ENCODE measurements around the gene MYOM3.

DNA sequence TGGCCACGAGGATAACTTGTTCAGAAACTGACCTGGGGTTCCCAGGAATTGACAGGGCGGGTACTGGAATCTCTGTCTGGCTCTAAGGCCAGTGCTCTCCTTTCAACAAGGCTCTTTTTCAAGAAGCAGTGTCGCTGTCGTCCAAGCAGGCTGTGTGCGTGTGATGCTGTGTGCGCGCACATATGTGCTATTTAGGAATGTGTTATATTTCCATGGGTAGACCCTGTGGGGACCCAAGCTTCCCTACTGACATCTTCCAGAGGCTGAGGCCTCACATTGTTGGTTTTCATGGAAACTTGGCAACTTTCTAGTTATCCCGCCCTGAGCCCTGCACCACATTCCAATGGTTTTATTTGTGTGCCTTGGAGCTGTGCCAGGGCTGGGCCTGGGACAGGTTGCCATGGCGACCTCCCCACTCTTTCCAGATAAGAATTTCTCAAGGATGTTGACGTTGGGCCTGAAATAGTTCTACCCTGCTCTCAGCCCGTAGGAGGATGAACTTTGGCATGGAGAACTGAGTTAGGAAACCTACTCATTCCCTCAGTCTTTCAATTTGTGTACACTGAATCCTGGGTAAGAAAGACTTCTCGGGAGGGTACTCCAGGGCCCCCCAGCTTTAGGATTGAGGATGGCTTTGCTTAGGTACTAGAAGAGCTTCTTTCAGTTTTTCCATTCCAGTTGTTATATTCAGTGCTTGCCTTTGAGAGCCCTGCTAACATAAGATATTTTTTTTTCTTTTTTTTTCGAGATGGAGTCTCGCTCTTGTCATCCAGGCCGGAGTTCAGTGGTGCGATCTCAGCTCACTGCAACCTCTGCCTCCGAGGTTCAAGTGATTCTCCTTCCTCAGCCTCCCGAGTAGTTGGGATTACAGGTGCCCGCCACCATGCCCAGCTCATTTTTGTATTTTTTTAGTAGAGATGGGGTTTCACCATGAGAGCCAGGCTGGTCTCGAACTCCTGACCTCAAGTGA, 93.0 kb downstream of the MYOM3 start:
- TF ChIP-seq, protein P1, sequence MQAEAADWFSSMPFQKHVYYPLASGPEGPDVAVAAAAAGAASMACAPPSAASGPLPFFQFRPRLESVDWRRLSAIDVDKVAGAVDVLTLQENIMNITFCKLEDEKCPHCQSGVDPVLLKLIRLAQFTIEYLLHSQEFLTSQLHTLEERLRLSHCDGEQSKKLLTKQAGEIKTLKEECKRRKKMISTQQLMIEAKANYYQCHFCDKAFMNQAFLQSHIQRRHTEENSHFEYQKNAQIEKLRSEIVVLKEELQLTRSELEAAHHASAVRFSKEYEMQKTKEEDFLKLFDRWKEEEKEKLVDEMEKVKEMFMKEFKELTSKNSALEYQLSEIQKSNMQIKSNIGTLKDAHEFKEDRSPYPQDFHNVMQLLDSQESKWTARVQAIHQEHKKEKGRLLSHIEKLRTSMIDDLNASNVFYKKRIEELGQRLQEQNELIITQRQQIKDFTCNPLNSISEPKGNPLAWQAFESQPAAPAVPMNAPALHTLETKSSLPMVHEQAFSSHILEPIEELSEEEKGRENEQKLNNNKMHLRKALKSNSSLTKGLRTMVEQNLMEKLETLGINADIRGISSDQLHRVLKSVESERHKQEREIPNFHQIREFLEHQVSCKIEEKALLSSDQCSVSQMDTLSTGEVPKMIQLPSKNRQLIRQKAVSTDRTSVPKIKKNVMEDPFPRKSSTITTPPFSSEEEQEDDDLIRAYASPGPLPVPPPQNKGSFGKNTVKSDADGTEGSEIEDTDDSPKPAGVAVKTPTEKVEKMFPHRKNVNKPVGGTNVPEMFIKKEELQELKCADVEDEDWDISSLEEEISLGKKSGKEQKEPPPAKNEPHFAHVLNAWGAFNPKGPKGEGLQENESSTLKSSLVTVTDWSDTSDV (CRISPR knock-in tag; IDR thresholded peaks at IDR 0.05) = no peak
- TF ChIP-seq, protein P2, sequence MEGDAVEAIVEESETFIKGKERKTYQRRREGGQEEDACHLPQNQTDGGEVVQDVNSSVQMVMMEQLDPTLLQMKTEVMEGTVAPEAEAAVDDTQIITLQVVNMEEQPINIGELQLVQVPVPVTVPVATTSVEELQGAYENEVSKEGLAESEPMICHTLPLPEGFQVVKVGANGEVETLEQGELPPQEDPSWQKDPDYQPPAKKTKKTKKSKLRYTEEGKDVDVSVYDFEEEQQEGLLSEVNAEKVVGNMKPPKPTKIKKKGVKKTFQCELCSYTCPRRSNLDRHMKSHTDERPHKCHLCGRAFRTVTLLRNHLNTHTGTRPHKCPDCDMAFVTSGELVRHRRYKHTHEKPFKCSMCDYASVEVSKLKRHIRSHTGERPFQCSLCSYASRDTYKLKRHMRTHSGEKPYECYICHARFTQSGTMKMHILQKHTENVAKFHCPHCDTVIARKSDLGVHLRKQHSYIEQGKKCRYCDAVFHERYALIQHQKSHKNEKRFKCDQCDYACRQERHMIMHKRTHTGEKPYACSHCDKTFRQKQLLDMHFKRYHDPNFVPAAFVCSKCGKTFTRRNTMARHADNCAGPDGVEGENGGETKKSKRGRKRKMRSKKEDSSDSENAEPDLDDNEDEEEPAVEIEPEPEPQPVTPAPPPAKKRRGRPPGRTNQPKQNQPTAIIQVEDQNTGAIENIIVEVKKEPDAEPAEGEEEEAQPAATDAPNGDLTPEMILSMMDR (CRISPR knock-in tag; IDR thresholded peaks at IDR 0.05) = no peak
- TF ChIP-seq POLR2A (IDR thresholded peaks at IDR 0.05; ENCODE audit: insufficient read depth in 1 of 2, low read depth in 2 of 2, low read length in 2 of 2) = peak in 1 of 2 experiments; percentile 50; a peak in 1 of 4 replicates
- TF ChIP-seq EP300 (IDR thresholded peaks at IDR 0.05; ENCODE audit: low read depth in 2 of 2, low read length in 2 of 2) = peak; percentile 84 to 85
- peak; percentile 83 for TF ChIP-seq EP300 (CRISPR knock-in tag; IDR thresholded peaks at IDR 0.05; ENCODE audit: borderline replicate concordance)
- TF ChIP-seq ZNF510 (CRISPR knock-in tag; IDR thresholded peaks at IDR 0.05; ENCODE audit: low read depth) = no peak
- TF ChIP-seq RAD21 (CRISPR knock-in tag; IDR thresholded peaks at IDR 0.05) = no peak
- TF ChIP-seq CREB1 (IDR thresholded peaks at IDR 0.05) = no peak
- TF ChIP-seq CREB1 (CRISPR knock-in tag; IDR thresholded peaks at IDR 0.05) = peak; percentile 83
- TF ChIP-seq FOXM1 (CRISPR knock-in tag; IDR thresholded peaks at IDR 0.05) = no peak

Data from HepG2 (cell line).